D341Med (cell line): Measurements from ENCODE around the gene VEGFB.

Experiments used
- DNase-seq: peaks from one replicate; pipeline ENCODE4 v3.0.0; 2012; ENCODE audit warnings: low spot score

Gene VEGFB

DNA sequence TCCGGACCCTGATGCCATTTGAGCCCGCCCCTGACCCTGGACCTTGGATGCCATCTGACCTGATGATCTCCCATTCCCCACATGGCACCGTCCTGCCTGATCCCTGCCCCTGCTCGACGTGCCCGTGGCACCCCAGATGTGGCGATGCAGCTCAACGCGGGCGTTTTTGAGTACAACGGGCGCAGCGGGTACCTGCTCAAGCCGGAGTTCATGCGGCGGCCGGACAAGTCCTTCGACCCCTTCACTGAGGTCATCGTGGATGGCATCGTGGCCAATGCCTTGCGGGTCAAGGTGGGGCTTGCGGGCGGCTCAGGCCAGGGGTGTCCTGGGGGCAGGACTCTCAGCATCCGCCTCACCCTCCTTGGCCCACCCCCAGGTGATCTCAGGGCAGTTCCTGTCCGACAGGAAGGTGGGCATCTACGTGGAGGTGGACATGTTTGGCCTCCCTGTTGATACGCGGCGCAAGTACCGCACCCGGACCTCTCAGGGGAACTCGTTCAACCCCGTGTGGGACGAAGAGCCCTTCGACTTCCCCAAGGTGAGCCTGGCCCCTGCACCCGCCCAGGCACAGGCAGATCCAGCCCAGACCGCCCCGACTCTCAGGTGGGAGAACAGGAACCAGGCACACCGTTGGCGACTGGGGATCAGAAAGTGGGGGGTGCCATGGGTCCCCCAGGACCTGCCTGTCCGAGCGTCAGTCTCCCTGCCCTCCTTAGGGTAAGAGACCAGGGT, 28.1 kb downstream of the VEGFB start:
- DNase-seq: no peak

DNA sequence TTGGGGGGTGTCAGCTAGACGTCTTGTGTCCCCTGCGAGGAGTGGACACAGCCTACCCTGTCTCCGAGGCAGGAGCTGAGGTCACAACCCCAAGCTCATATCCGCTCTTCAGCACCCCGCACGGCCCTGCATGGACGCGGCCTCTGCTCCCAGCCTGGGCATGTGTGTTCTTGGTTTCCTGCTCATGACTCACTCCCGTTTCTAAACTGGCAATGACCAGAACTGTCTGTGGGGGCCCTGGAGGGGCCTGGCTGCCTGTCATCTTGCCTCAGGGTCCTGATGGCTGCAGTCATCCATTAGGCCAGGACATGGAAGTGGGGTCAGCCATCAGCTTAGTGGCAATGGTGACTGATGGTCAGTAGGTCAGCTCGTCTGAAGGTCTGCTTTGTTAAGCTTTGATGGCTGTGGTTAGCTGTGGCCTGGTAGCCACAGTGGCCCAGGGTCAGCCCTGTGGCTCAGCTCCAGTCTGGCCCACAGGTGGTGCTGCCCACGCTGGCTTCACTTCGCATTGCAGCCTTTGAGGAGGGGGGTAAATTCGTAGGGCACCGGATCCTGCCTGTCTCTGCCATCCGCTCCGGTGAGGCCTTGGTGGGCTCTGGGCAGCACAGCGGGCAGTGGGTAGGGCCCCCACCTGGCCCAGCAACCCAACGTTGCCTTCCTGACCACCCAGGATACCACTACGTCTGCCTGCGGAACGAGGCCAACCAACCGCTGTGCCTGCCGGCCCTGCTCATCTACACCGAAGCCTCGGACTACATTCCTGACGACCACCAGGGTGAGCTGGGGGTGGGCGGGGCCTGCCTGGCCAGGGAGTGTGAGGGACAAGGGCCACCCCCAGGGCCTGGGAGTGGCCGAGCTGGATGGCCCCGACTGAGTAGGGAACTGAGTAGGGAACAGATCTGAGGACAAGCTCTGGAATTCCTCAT, 28.9 kb downstream of the VEGFB start:
- DNase-seq: no peak

DNA sequence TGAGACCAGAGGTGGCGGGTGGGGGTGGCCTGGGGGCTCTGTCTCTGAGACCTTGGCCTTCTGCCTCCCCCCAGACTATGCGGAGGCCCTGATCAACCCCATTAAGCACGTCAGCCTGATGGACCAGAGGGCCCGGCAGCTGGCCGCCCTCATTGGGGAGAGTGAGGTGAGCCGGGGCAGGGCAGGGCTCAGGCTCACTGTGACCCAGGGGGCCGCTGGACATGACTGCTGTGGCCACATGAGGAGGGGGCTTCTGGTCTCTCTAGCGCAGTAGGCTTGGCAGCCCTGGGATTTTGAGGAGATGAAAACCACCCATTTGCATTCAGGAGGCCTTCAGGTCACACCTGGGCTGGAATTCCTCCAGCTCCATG, 29.5 kb downstream of the VEGFB start:
- DNase-seq: no peak

DNA sequence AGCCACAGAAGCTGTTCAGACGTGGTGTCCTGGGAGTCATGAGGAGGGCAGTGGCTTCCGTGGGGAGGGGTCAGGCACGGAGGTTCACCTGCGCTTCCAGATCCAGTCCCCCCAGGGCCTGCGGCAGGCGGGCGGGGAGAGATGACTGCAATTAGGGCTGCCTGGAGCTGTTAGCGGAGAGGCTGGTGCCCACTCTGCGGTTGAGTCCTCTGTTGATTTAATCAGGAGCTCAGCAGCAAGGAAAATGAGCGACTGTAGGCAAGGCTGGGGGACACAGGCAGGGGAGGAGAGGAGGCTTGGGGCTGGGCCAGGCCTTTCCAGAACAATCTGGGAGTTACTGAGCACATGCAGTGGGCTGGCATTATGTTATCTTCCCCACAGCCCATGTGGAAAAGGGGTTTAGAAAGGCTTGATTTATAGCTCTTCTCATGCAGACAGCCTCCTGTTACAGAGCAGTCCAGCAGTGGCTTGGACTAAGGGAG, 30.0 kb downstream of the VEGFB start:
- no peak for DNase-seq

DNA sequence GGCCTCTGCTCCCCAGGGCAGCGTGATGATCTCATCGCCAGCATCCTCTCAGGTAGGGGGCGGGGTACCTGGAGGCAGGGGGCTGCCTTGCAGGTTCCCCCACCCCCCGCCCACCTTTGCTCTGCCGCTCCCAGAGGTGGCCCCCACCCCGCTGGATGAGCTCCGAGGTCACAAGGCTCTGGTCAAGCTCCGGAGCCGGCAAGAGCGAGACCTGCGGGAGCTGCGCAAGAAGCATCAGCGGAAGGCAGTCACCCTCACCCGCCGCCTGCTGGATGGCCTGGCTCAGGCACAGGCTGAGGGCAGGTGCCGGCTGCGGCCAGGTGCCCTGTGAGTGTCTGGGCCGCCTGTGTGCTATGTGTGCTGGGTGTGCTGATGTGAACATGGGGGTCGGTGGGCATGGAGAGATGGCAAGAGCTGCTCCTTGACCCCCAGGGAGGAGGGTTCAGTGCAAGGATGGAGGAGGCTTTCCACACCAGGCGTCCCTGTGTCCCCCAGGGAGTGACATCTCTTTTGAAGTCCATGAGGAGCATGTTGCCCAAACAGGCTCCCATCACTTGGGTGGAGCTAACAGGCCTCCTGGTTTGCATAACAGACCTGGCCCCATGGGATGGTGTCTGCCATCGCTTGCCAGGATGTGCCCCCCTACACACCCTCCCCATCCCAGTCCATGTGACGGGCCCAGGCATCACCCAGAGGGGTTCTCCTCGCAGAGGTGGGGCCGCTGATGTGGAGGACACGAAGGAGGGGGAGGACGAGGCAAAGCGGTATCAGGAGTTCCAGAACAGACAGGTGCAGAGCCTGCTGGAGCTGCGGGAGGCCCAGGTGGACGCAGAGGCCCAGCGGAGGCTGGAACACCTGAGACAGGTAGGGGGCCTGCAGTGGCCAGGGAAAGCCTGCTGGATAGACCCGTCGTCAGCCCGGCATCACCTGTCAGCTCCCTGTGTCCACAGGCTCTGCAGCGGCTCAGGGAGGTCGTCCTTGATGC, 31.1 kb downstream of the VEGFB start:
- no peak for DNase-seq

DNA sequence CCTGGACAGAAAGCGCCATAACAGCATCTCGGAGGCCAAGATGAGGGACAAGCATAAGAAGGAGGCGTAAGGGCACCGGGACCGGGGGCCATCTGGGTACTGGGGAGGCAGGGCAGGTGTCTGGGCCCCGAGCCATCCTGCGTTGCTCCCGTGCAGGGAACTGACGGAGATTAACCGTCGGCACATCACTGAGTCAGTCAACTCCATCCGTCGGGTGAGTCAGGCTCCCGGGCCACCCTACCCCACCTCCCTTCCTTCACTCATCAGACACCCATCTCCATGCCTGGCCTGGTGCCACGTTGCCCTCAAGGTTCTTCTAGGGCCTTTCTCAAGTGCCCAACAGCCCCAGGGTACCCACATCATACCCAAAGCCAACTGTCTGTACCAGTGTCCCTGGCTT, 32.0 kb downstream of the VEGFB start:
- DNase-seq: no peak

DNA sequence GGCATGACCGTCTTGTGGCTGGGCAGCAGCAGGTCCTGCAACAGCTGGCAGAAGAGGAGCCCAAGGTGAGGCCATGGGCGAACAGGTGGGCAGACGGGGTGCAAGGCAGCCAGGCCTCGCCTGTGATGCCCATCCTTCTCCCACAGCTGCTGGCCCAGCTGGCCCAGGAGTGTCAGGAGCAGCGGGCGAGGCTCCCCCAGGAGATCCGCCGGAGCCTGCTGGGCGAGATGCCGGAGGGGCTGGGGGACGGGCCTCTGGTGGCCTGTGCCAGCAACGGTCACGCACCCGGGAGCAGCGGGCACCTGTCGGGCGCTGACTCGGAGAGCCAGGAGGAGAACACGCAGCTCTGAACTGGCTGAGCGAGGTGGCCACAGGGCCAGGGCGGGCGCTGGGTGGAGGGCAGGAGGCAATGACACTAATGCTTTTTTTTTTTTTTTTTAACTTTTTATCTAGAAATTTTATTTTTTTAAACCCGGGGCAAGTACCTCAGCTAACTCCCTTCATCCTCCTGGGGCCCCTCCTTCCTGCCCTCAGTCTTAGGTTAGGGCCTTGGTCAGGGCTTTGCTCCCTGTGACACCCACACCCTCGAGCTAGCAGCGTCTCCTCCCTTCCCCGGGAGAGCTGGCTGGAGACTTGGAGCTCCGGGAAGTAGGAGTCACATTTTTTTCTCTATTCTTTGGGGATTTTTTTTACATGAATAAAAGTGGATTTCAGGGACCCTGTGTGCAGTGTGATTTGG, 33.0 kb downstream of the VEGFB start:
- no peak for DNase-seq

DNA sequence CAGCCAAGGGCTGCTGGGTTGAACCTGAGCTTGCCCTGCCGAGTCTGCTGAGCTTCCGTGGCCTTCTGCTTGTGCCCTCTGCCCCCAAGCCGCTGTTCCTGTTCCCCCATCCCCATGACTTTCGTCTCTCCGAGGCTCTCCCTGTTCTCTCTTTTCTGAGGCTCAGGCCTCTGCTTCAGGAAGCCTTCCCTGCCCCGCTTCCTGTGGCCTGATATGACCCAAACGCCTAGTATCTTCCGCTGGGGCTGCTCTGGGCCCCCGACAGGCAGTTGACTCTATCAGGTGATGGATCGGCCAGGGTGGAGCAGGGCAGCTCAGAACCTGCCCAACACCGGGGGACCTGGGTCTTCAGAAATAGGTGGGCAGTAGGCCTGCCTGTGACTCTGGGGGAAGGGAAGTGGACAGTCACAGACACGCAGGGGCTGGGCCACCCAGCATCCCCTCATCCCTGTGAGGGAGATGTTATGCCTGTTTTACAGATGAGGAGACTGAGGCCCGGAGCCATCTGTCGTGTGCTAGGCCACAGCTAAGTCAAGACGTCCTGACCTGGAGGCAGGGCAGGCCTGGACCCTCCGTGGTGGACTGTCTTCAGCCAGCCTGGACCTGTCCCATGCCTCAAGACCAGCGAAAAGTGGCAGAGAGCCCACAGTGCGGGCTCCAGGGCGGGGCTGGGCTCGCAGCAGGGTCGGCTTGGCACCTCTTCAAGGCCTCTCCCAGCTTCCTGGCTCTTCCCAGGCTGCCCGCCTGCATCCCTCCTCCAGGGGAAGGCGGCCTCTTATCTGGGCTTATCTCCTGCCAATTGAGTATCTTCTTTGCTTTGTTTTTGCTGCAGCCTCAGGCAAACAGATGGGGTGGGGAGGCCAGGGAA, 33.9 kb downstream of the VEGFB start:
- peak; percentile 63 for DNase-seq

DNA sequence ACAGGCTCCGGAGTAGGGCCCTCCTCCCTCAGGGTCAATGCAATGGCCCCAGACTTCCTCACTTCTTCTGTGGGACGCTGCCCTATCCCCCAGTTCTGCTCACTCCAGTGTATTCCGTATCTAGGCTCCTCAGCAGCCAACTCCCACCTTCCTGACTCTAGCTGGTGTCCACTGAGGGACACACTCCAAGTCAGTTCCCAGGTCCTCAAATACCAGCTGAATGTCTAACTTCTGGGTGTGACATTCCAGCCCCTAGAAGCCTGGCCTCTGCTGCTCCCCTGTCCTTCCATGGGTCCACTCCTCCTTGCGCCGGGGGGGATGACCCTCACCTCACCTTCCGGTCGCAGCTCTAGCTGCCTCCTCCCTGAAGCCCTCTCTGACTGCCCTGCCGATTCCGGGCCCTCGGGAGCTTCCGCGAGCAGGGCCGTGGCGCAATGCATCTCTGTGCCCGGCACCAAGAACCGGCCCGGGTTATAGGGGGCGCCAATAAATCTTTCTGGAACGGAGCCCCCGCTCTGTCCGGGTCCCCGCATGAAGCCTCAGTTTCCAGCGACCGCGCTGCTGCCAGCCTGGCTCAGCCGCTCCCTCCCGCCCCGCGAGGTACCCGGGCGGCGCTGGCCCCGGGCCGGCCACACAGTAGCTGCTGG, 34.6 kb downstream of the VEGFB start:
- DNase-seq: no peak

DNA sequence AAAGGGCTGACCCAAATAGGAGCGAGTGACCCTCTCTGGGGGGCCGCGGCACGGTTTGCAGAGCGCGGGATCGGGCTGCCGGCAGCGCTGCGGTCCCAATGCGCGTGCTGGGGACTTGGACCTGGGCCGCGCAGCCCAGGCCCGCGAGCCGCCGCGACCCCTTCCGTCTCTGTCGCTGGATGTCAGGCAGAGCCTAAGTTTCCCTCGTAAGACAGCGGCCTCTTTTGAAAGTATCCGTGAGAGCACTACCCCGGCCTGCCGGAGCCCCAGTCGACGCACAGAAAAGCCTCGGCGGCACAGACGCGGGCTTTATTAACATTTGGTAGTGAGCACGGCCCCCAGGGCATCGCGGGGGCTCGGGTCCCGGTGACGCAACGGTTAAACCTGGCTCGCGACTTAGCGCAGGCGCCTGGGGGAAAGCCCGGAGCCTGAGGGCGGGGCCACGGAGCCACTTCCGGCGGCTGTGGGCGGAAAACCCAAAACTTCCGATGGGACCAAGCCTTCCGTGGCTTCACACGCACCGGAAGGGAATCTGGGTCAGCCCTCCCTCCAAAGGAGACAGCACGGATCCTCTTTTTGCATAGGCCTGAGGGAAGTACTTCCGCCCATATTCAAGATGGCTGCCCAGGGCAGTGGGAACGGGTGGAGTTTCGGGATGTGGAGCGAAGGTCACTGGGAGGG, 35.3 kb downstream of the VEGFB start:
- DNase-seq: peak; percentile 92

DNA sequence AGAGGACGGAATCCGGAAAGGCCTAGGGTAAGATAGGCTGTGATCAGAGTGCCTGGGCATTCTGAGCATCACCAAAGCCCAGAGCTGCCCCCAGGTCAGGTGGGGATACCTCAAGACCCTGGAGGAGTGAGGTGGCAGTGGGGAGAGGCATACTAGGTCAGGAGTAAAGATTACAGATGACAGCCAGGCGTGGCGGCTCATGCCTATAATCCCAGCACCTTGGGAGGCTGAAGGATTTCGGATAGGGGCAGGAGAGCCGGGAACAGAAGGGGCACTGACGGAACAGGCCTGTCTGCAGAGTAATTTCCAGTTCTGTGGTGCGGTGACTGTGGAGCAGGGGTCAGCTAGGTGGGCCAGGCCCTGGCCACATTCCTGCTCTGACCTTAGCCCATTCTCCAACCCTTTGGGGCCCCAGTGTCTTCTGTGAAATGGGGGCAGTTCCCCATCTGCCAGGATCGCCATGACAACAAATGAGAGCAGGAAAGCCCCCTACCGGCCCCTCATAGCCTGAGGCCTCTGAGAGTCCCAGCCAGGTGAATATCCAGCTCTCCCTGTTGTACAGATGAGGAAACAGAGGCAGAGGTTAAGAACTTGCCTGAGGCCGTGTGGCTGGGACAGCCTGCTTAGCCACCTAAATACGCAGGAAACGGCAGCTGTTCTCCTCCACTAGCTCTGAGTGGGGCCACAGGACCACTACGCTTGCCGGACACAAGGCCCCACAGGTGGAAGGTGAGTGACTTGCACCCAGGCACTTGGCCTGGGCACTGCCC, 40.8 kb downstream of the VEGFB start:
- no peak for DNase-seq

DNA sequence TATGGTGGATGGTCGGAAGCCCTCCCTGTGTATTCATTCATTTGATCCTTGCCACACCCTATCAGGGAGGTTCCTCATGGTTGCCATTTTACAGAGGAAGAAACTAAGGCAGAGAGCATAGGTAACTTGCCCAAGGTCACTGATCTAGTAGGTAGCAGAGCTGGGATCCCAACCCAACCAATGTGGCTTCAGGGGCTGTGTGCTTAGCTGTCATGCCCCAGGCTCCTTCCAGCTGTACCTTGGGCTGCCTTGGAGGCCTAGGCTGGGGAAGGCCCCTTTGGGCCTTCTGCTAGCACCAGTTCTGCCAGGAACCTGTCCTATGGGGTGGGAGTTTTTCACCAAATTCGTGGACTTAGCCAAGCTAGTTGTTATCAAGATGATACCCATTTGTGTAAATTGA, 41.5 kb downstream of the VEGFB start:
- no peak for DNase-seq

DNA sequence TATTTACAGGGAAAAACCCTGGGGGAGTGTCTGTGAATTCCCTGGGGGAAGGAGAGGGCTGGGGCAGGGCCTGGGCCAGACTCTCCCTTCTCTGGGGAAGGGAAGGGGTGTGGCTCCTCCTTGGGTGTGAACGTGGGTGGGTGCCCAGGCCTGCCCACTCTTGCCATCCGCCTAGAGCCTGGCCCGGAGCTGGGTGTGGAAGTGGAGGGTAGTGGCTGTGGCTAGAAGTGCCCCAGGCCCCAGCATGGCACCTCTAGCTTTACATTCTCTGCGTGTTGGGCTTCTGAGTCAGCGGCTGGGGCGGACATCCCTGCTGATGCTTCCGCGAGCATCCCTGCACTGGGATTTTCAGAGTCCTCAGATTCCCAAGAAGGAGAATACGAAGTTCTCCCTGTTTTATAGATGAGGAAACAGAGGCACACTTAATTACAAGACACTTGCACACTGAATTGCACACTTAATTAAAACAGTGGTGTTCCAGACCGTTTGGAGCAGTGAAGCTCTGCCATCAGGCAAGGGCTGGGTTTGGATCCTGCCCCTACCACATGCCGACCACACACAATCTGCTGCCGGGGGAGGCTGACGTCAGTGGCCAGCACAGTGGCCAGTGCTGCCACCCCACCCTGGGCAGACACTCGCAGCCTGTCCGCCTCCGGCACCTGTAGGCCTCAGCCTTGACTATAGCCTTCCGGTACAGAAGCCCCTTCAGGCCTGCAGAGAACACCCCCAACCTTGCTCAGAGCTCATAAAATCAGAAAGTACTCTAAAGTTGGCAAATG, 42.5 kb downstream of the VEGFB start:
- DNase-seq: no peak

DNA sequence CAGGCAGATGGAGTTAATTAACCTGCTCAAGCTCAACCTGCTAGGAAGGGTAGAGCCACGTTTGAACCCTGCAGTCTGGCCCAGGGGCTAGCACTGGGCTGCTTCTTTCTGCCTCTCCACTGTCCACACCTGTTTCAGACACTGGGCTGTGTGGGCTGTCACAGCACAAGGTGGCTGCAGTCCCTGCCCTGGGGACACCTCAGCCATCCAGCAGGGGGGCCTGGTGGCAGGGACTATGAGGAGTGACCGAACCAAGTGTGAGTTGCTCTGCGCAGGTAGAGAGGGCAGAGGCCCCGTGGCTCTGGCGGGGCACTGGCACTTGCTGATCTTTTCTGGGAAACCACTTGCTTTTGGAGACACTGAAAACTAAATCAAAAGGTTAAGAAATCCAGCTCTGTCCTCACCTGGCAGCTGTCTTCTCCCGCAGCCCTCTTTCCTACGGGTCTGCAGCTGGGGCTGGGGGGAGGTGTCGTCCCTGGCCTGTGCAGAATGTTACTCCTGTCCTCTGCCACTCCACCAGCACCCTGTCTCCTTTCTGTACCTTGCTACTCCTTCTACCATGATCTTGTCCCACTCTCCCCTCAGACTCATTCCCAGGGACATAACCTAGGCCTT, 44.3 kb downstream of the VEGFB start:
- no peak for DNase-seq

DNA sequence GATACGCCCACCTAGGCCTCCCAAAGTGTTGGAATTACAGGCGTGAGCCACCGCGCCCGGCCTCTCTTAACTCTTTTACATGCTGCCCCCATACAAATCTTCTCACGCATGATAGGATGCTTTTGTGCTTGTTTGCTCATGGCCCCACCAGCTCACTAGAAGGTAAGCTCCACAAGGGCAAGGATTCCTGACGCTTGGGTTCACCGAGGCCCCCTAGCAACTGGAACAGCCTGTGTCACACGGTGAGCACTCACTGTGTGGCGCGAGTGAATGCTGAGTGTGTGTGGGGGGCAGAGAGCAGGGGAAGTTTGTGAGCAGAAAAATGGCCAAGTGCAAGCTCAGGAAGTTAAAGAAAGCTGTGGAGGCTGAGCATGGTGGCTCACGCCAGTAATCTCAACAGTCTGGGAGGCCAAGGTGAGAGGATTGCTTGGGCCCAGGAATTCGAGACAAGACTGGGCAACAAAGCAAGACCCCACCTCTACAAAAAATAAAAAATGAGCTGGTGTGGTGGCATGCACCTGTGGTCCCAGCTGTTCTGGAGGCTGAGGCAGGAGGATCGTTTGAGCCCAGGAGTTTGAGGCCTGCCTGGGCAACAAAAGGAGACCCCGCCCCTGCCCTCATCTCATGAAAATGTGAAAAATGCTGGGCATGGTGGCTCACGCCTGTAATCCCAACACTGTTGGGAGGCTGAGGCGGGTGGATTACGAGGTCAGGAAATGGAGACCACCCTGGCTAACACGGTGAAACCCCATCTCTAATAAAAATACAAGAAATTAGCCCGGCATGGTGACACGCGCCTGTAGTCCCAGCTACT, 47.8 kb downstream of the VEGFB start:
- DNase-seq: no peak

DNA sequence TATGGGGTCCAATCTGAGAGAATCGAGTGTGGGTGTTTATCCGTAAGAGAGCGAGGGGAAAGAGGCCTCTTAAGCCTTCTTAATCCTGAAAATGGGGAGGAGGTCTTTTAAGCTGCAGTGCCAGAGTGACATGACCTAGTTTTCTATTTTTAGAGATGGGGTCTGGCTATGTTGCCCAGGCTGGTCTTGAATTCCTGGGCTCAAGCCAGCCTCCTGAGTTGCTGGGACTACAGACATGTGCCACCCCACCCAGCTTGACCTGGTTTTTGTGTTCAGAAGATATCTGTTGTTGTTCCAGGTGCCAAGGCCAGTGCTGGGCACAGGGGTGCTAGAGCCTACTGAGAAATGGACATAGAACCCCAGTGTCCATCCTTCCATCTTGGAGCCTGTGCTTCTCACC, 48.7 kb downstream of the VEGFB start:
- DNase-seq: no peak
